PC-9 (cell line): ENCODE measurements around the gene VPS39. TPM values are rescaled to one million over a fixed set of nuclear protein-coding genes. Genes with fewer than 3 reads are reported as not detected.

Source experiments
- BruUV-seq: library from RNA; stranded (reverse); fragments of 400-500 nt; replicated peaks from 2 replicates; lab custom pipeline; 2021; lab: Mats Ljungman, UMichigan
- CTCF ChIA-PET: fragments of 300-600 bp; sonication (Branson Sonifier 250); formaldehyde crosslinking; loops from one replicate; lab custom pipeline; 2022; ENCODE audit warnings: antibody characterized with exemption; lab: Charles Lee
- POLR2A ChIA-PET: fragments of 300-600 bp; sonication (Branson Sonifier 250); formaldehyde crosslinking; loops from one replicate; lab custom pipeline; 2022; ENCODE audit warnings: antibody characterized with exemption; ENCODE audit not compliant: unreplicated experiment; lab: Charles Lee
- DNase-seq, 2 experiments: peaks; one replicate each; pipeline versions ENCODE4 v3.0.0 to v3.0.0-alpha.2; 2015 to 2022; ENCODE audit warnings: mixed read lengths in 1 of 2
- H2AFZ ChIP-seq: fragments of 200-600 bp; sonication (generic); 2 replicates; pipeline ENCODE4 v1.8.1; 2017; ENCODE audit warnings: antibody characterized with exemption
- H3F3A ChIP-seq: fragments of 200-600 bp; sonication (generic); 2 replicates; pipeline ENCODE4 v1.8.1; 2017; ENCODE audit warnings: antibody characterized with exemption, mild to moderate bottlenecking, low read depth; ENCODE audit not compliant: insufficient read depth
- H3K27ac ChIP-seq: fragments of 200-600 bp; sonication (generic); 2 replicates; pipeline ENCODE4 v1.6.1; 2016; ENCODE audit warnings: mixed run types
- H3K27me3 ChIP-seq: fragments of 200-600 bp; sonication (generic); 2 replicates; pipeline ENCODE4 v1.6.1; 2016; ENCODE audit warnings: low read depth, mixed run types; ENCODE audit not compliant: insufficient read depth
- H3K36me3 ChIP-seq: fragments of 200-600 bp; sonication (generic); 2 replicates; pipeline ENCODE4 v1.6.1; 2016; ENCODE audit warnings: low read depth, mixed run types
- H3K4me1 ChIP-seq: fragments of 200-600 bp; sonication (generic); replicated peaks from 2 replicates; pipeline ENCODE4 v1.6.1; 2016; ENCODE audit warnings: mixed run types; ENCODE audit not compliant: insufficient read depth
- H3K4me2 ChIP-seq: fragments of 200-600 bp; sonication (generic); 2 replicates; pipeline ENCODE4 v1.6.1; 2017; ENCODE audit warnings: mixed run types
- H3K4me3 ChIP-seq: fragments of 200-600 bp; sonication (generic); 2 replicates; pipeline ENCODE4 v1.6.1; 2016; ENCODE audit warnings: mixed run types
- H3K79me2 ChIP-seq: fragments of 200-600 bp; sonication (generic); 2 replicates; pipeline ENCODE4 v1.6.1; 2017; ENCODE audit warnings: low read depth, mixed run types
- H3K9me2 ChIP-seq: fragments of 200-600 bp; sonication (generic); 2 replicates; pipeline ENCODE4 v1.8.1; 2017; ENCODE audit warnings: mild to moderate bottlenecking; ENCODE audit not compliant: insufficient read depth
- H3K9me3 ChIP-seq: fragments of 200-600 bp; sonication (generic); 2 replicates; pipeline ENCODE4 v1.8.1; 2016; ENCODE audit warnings: low read depth; ENCODE audit not compliant: insufficient read depth
- H4K20me1 ChIP-seq: fragments of 200-600 bp; sonication (generic); 2 replicates; pipeline ENCODE4 v1.8.1; 2017; ENCODE audit not compliant: insufficient read depth
- CTCF ChIP-seq: fragments of 200-600 bp; sonication (generic); conservative IDR thresholded peaks from 2 replicates; pipeline ENCODE4 v1.6.1; 2017; ENCODE audit warnings: mixed run types, antibody characterized with exemption, mild to moderate bottlenecking, moderate library complexity
- EZH2 ChIP-seq: fragments of 200-600 bp; sonication (generic); IDR thresholded peaks from 2 replicates; pipeline ENCODE4 v1.8.0; 2017; ENCODE audit warnings: antibody characterized with exemption, low read depth
- intact Hi-C: fragments of 100-400 bp; cut with micrococcal nuclease; formaldehyde crosslinking; loops from one replicate; pipeline ENCODE4 v1.10.0; 2022; ENCODE audit not compliant: unreplicated experiment
- total RNA-seq: library from RNA; stranded (reverse); gene quantifications from 2 replicates; pipeline ENCODE4 v1.2.3, GENCODE V29; 2021

The VPS39 gene
- total RNA-seq, 1 experiment from 2014 or later = 57.6 TPM

- intact Hi-C loops = loop anchor here (10.0 kb wide), 1 partner anchor 227 kb away; no protein-coding TSS in a partner anchor
- CTCF ChIA-PET = no interaction called here
- no peak overlapping the region for H3K27ac ChIP-seq
- no peaks in the 10 kb centered on the region for H3K9me2 ChIP-seq
- no peak overlapping the region for H3K4me3 ChIP-seq
- H4K20me1 ChIP-seq = no peaks in the 10 kb centered on the region
- H3K4me1 ChIP-seq = peaks cover 17% of the 10 kb centered on the region
- TF ChIP-seq CTCF (no peak), EZH2 (no peak)
- no peak overlapping the region for H3K4me2 ChIP-seq
- no peaks in the 10 kb centered on the region for H3K36me3 ChIP-seq
- H3K79me2 ChIP-seq = no peaks in the 10 kb centered on the region
- DNase-seq = no peak
- H2AFZ ChIP-seq = no peak overlapping the region
- POLR2A ChIA-PET = no interaction called here
- no peaks in the 10 kb centered on the region for H3K27me3 ChIP-seq
- peaks cover 8% of the 10 kb centered on the region; the same call in 1 of the 2 replicates for H3F3A ChIP-seq
- no peaks in the 10 kb centered on the region for H3K9me3 ChIP-seq
- BruUV-seq = no TSS peak
These were observed 50.7 kb downstream of the VPS39 start for GRCh38 chr15:42157381-42157780.

- no peaks in the 10 kb centered on the region for H3K36me3 ChIP-seq
- intact Hi-C loops = loop anchor here (10.0 kb wide), 1 partner anchor 228 kb away; no protein-coding TSS in a partner anchor
- DNase-seq = peak; percentile 71 to 76
- H3K4me1 ChIP-seq = peaks cover 17% of the 10 kb centered on the region
- H3K4me3 ChIP-seq = peak within 1 kb of the TSS; percentile 34; the same call in 1 of the 2 replicates
- no peaks in the 10 kb centered on the region for H3K79me2 ChIP-seq
- H3K9me2 ChIP-seq = no peaks in the 10 kb centered on the region
- BruUV-seq = no TSS peak
- H3K27ac ChIP-seq = peak within 1 kb of the TSS; percentile 49; the same call in 1 of the 2 replicates
- H2AFZ ChIP-seq = peak within 1 kb of the TSS; percentile 69
- peak within 1 kb of the TSS; percentile 74 for H3K4me2 ChIP-seq
- H3K9me3 ChIP-seq = no peaks in the 10 kb centered on the region
- H3K27me3 ChIP-seq = no peaks in the 10 kb centered on the region
- peaks cover 8% of the 10 kb centered on the region; the same call in 1 of the 2 replicates for H3F3A ChIP-seq
- CTCF ChIA-PET = interaction anchor here (0.6 to 1.4 kb wide), 3 partner anchors 166 to 498 kb away, joined by 3 to 4 read pairs (median 3); no protein-coding TSS in a partner anchor
- H4K20me1 ChIP-seq = no peaks in the 10 kb centered on the region
- POLR2A ChIA-PET = interaction anchor here (0.5 to 0.7 kb wide), 9 partner anchors 29 to 1972 kb away, joined by 3 to 5 read pairs (median 3); no protein-coding TSS in a partner anchor
- no peak for TF ChIP-seq EZH2
- TF ChIP-seq CTCF = no peak
These were observed 51.7 kb downstream of the VPS39 start, which contains the start of gene PLA2G4F for GRCh38 chr15:42156243-42156922. Gene PLA2G4F (minus strand): TSS chr15:42156636. CDS start chr15:42156549, 87 bp downstream.

GRCh38 chr15:42155546-42156242, 52.4 kb downstream of the VPS39 start:
- H3K27me3 ChIP-seq = no peaks in the 10 kb centered on the region
- peak overlapping the region; percentile 34; the same call in 1 of the 2 replicates for H3K4me3 ChIP-seq
- no peaks in the 10 kb centered on the region for H4K20me1 ChIP-seq
- TF ChIP-seq CTCF = no peak
- TF ChIP-seq EZH2 = no peak
- H3F3A ChIP-seq = peaks cover 8% of the 10 kb centered on the region; the same call in 1 of the 2 replicates
- intact Hi-C loops = loop anchor here (10.0 kb wide), 1 partner anchor 229 kb away; no protein-coding TSS in a partner anchor
- no peaks in the 10 kb centered on the region for H3K36me3 ChIP-seq
- H3K27ac ChIP-seq = 0 out of 2 replicates have a peak overlapping the region, but pooled peaks have one; percentile 49
- no peaks in the 10 kb centered on the region for H3K9me3 ChIP-seq
- peak; percentile 61 to 74 for DNase-seq
- no peaks in the 10 kb centered on the region for H3K9me2 ChIP-seq
- peak overlapping the region; percentile 69; the same call in 1 of the 2 replicates for H2AFZ ChIP-seq
- no TSS peak for BruUV-seq
- POLR2A ChIA-PET = interaction anchor here (0.5 to 0.6 kb wide), 3 partner anchors 82 to 1973 kb away, joined by 3 read pairs; no protein-coding TSS in a partner anchor
- CTCF ChIA-PET = interaction anchor here (0.6 to 1.4 kb wide), 3 partner anchors 165 to 499 kb away, joined by 3 to 4 read pairs (median 3); no protein-coding TSS in a partner anchor
- H3K4me1 ChIP-seq = peaks cover 17% of the 10 kb centered on the region
- peak overlapping the region; percentile 74 for H3K4me2 ChIP-seq
- no peaks in the 10 kb centered on the region for H3K79me2 ChIP-seq
